ENCODE results near the gene DBF4B. TPM values are rescaled to one million over a fixed set of nuclear protein-coding genes. Genes with fewer than 3 reads are reported as not detected.

Gene DBF4B
- total and polyA plus RNA-seq, 2 of the 13 experiments (the other 11 are each of a cell fraction or from before 2014, with no cell fraction given), result 11.7 to 13.2 TPM

DNA sequence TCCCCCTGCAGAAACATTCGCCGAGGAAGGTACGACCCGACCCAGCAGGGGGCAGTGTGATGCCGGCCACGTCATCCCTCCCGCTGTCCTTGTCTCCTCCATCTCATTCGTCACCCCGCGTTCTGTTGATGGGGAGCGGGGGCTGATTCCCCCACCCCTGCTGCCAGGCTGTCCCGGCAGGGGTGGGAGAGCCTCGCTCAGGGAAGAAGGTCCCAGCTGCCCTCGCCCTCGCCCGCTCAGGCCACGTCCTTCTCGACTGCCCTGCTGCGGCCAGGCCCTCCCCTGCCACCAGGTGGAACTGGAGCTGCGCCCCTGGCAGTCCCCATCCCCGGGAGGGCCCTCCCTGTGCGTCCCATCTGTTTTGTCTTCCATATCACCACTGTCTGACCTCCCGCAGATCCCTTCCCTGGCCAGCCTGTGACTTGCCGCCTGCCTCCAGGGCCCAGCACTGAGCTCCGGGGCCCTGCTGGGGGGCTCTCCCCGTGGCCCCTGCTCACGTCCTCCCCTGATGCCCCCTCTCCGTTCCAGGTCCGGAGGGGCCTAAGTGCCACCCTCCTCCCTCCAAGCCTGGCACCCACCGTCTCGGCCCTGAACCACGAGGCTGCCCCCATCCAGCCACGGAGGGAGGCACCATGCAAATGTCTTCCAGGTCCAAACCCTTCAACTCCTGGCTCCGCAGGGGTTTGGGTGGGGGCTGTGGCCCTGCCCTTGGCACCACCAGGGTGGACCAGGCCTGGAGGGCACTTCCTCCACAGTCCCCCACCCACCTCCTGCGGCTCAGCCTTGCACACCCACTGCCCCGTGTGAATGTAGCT lies 71.0 kb downstream of the DBF4B start (continued):
- TF ChIP-seq ZNF572 (CRISPR knock-in tag; IDR thresholded peaks at IDR 0.05) (peak; percentile 92; the same call in 1 of the 2 replicates), GATAD1 (CRISPR knock-in tag; IDR thresholded peaks at IDR 0.05) (no peak; the same call in 1 of the 2 replicates), SIN3B (IDR thresholded peaks at IDR 0.05; ENCODE audit: low read length) (no peak), GTF3A (CRISPR knock-in tag; conservative IDR thresholded peaks at IDR 0.05) (no peak), FOXO1 (CRISPR knock-in tag; IDR thresholded peaks at IDR 0.05) (peak; percentile 40; the same call in 1 of the 2 replicates), RXRA (CRISPR knock-in tag; IDR thresholded peaks at IDR 0.05) (peak; percentile 49), HHEX (CRISPR knock-in tag; IDR thresholded peaks at IDR 0.05) (no peak), IRF2 (CRISPR knock-in tag; IDR thresholded peaks at IDR 0.05) (peak; percentile 56), ZNF44 (CRISPR knock-in tag; IDR thresholded peaks at IDR 0.05) (no peak), CC2D1A (CRISPR knock-in tag; IDR thresholded peaks at IDR 0.05) (no peak), ZBTB7B (CRISPR knock-in tag; IDR thresholded peaks at IDR 0.05) (no peak)
- TF ChIP-seq, protein P1, sequence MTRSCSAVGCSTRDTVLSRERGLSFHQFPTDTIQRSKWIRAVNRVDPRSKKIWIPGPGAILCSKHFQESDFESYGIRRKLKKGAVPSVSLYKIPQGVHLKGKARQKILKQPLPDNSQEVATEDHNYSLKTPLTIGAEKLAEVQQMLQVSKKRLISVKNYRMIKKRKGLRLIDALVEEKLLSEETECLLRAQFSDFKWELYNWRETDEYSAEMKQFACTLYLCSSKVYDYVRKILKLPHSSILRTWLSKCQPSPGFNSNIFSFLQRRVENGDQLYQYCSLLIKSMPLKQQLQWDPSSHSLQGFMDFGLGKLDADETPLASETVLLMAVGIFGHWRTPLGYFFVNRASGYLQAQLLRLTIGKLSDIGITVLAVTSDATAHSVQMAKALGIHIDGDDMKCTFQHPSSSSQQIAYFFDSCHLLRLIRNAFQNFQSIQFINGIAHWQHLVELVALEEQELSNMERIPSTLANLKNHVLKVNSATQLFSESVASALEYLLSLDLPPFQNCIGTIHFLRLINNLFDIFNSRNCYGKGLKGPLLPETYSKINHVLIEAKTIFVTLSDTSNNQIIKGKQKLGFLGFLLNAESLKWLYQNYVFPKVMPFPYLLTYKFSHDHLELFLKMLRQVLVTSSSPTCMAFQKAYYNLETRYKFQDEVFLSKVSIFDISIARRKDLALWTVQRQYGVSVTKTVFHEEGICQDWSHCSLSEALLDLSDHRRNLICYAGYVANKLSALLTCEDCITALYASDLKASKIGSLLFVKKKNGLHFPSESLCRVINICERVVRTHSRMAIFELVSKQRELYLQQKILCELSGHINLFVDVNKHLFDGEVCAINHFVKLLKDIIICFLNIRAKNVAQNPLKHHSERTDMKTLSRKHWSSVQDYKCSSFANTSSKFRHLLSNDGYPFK (CRISPR knock-in tag; IDR thresholded peaks at IDR 0.05; ENCODE audit: borderline replicate concordance), result peak; percentile 59; the same call in 1 of the 2 replicates
- TF ChIP-seq, protein P2, sequence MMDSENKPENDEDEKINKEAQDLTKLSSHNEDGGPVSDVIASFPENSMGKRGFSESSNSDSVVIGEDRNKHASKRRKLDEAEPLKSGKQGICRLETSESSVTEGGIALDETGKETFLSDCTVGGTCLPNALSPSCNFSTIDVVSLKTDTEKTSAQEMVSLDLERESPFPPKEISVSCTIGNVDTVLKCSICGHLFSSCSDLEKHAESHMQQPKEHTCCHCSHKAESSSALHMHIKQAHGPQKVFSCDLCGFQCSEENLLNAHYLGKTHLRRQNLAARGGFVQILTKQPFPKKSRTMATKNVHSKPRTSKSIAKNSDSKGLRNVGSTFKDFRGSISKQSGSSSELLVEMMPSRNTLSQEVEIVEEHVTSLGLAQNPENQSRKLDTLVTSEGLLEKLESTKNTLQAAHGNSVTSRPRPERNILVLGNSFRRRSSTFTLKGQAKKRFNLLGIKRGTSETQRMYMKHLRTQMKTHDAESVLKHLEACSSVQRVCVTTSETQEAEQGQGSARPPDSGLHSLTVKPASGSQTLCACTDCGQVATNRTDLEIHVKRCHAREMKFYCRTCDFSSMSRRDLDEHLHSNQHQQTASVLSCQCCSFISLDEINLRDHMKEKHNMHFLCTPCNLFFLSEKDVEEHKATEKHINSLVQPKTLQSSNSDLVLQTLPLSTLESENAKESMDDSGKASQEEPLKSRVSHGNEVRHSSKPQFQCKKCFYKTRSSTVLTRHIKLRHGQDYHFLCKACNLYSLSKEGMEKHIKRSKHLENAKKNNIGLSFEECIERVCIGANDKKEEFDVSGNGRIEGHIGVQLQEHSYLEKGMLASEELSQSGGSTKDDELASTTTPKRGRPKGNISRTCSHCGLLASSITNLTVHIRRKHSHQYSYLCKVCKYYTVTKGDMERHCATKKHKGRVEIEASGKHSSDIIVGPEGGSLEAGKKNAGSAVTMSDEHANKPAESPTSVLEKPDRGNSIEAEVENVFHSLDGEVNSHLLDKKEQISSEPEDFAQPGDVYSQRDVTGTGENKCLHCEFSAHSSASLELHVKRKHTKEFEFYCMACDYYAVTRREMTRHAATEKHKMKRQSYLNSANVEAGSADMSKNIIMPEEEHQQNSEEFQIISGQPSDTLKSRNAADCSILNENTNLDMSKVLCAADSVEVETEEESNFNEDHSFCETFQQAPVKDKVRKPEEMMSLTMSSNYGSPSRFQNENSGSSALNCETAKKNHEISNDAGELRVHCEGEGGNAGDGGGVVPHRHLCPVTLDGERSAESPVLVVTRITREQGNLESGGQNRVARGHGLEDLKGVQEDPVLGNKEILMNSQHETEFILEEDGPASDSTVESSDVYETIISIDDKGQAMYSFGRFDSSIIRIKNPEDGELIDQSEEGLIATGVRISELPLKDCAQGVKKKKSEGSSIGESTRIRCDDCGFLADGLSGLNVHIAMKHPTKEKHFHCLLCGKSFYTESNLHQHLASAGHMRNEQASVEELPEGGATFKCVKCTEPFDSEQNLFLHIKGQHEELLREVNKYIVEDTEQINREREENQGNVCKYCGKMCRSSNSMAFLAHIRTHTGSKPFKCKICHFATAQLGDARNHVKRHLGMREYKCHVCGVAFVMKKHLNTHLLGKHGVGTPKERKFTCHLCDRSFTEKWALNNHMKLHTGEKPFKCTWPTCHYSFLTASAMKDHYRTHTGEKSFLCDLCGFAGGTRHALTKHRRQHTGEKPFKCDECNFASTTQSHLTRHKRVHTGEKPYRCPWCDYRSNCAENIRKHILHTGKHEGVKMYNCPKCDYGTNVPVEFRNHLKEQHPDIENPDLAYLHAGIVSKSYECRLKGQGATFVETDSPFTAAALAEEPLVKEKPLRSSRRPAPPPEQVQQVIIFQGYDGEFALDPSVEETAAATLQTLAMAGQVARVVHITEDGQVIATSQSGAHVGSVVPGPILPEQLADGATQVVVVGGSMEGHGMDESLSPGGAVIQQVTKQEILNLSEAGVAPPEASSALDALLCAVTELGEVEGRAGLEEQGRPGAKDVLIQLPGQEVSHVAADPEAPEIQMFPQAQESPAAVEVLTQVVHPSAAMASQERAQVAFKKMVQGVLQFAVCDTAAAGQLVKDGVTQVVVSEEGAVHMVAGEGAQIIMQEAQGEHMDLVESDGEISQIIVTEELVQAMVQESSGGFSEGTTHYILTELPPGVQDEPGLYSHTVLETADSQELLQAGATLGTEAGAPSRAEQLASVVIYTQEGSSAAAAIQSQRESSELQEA (CRISPR knock-in tag; IDR thresholded peaks at IDR 0.05; ENCODE audit: not compliant biosample characterization), result no peak
- TF ChIP-seq, protein P3, sequence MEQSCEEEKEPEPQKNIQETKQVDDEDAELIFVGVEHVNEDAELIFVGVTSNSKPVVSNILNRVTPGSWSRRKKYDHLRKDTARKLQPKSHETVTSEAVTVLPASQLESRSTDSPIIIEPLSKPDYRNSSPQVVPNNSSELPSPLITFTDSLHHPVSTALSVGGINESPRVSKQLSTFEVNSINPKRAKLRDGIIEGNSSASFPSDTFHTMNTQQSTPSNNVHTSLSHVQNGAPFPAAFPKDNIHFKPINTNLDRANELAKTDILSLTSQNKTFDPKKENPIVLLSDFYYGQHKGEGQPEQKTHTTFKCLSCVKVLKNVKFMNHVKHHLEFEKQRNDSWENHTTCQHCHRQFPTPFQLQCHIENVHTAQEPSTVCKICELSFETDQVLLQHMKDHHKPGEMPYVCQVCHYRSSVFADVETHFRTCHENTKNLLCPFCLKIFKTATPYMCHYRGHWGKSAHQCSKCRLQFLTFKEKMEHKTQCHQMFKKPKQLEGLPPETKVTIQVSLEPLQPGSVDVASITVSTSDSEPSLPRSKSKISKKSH (CRISPR knock-in tag; IDR thresholded peaks at IDR 0.05; ENCODE audit: borderline replicate concordance), result peak; percentile 18; the same call in 1 of the 2 replicates
- TF ChIP-seq, protein P4, sequence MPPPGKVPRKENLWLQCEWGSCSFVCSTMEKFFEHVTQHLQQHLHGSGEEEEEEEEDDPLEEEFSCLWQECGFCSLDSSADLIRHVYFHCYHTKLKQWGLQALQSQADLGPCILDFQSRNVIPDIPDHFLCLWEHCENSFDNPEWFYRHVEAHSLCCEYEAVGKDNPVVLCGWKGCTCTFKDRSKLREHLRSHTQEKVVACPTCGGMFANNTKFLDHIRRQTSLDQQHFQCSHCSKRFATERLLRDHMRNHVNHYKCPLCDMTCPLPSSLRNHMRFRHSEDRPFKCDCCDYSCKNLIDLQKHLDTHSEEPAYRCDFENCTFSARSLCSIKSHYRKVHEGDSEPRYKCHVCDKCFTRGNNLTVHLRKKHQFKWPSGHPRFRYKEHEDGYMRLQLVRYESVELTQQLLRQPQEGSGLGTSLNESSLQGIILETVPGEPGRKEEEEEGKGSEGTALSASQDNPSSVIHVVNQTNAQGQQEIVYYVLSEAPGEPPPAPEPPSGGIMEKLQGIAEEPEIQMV (CRISPR knock-in tag; IDR thresholded peaks at IDR 0.05; ENCODE audit: low read depth), result 0 out of 2 replicates have a peak, but pooled peaks have one; percentile 47

Data from HepG2 (cell line).